Middle frontal gyrus (tissue), 1 donor: ENCODE data around the gene ASTN2.

ENCODE experiments used
- DNase-seq: peaks from one replicate; pipeline ENCODE4 v3.0.0-alpha.2; 2015; ENCODE audit warnings: low spot score; ENCODE audit errors: extremely low spot score

Gene ASTN2

GRCh38 chr9:117253261-117253660, 161.6 kb downstream of the ASTN2 start:
- DNase-seq: no peak

GRCh38 chr9:117250610-117251215, 164.1 kb downstream of the ASTN2 start:
- DNase-seq: no peak

GRCh38 chr9:117249799-117250198, 165.1 kb downstream of the ASTN2 start:
- DNase-seq: peak; percentile 26

GRCh38 chr9:117247266-117247665, 167.6 kb downstream of the ASTN2 start:
- no peak for DNase-seq

GRCh38 chr9:117245175-117245829, 169.6 kb downstream of the ASTN2 start:
- no peak for DNase-seq

DNA sequence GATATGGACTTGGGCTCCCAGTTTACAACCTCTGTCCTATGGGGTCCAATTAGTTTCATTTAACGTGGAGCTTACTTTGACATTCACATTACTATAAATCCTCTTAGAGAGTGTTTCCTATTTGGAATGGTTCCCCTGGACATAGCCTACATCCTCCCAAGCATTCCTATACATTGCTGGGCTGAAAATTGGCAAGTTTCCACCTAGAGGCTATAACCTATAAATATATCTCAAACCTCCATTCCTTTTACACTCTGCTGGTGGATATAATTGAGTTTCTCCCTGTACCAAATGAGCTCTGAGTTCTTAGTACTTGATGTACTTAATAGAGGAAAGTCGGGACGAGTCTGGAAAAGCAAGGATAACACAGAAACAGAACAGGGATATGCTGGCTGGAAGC, 172.8 kb downstream of the ASTN2 start:
- DNase-seq: no peak

DNA sequence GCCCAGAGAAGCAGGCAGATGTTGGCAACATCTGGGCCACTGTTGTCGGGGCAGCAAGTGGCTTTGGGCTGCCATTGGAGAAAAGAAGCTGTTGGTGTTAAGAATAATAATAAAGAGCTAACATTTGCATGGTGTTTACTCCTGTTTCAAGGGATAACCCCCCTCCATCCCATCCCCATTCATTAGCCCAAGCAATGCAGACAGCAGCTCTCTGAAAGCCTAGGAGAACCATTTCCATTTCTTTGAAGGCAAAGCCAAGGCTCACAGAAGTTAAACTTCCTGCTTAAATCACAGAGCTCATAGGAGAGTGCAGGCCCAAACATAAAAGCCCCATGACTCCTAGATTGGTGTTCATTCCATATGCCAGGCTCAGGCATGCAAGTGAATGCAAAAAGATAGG, 175.4 kb downstream of the ASTN2 start:
- DNase-seq: no peak

GRCh38 chr9:117234103-117234502, 180.8 kb downstream of the ASTN2 start:
- no peak for DNase-seq

- DNase-seq: no peak
Measured at GRCh38 chr9:117233016-117233415, 181.8 kb downstream of the ASTN2 start.

GRCh38 chr9:117232281-117232680, 182.6 kb downstream of the ASTN2 start:
- no peak for DNase-seq

GRCh38 chr9:117231012-117231411, 183.8 kb downstream of the ASTN2 start:
- DNase-seq: no peak

- no peak for DNase-seq
Measured at GRCh38 chr9:117224695-117225094, 190.2 kb downstream of the ASTN2 start.

- DNase-seq: no peak
Measured at GRCh38 chr9:117218951-117219350, 195.9 kb downstream of the ASTN2 start.

DNA sequence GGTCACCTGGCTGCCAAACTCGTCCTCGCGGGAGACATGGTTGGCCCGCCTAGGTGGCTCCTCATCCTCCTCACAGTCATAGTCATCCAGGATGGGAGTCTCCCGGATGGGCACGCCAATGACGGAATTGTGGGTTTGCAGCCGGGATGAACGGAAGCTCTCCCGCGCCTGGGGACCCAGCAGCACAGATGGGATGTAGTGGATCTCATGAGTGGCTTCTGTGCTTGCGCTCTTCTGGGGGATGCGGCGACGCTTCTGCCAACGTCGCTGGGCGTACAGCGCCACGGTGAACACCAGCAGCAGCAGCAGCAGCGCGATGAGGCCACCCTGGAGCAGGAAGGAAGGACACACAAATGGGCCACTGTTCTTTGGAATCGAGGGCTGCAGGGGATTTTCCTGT, 200.4 kb downstream of the ASTN2 start:
- DNase-seq: no peak

DNA sequence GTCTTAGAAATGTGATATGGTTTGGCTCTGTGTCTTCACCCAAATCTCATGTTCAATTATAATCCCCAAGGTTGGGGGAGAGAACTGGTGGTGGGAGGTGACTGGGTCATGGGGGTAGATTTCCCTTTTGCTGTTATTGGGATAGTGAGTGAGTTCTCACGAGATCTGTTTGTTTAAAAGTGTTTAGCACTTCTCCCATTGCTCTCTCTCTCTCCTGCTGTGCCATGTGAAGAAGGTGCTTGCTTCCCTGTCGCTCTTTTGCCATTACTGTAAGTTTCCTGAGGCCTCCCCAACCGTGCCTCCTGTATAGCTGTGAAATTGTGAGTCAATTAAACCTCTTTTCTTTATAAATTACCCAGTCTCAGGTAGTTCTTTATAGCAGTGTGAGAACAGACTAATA, 203.6 kb downstream of the ASTN2 start:
- DNase-seq: no peak

GRCh38 chr9:117205806-117206205, 209.1 kb downstream of the ASTN2 start:
- DNase-seq: no peak

DNA sequence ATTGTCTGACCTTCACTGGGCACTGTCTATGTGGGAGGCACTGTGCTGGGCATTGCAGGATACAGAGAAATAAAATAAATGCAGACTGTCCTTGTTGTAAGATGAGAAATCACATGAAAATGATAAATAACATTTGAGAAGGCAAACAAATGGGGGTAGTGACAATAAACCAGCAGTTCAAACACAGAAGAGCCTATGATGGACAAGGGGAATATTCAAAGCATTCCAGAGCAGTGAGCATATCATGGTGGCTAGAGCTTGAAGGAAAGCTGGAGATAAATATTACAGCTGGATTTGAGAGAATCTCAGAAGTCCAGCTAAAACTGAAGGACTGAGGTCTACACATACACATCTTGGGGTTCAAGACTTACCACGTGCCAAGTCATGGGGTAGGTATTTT, 209.9 kb downstream of the ASTN2 start:
- DNase-seq: no peak

- no peak for DNase-seq
Measured at GRCh38 chr9:117191504-117192261, 223.2 kb downstream of the ASTN2 start.

- DNase-seq: no peak
Measured at GRCh38 chr9:117189121-117189520, 225.7 kb downstream of the ASTN2 start.

DNA sequence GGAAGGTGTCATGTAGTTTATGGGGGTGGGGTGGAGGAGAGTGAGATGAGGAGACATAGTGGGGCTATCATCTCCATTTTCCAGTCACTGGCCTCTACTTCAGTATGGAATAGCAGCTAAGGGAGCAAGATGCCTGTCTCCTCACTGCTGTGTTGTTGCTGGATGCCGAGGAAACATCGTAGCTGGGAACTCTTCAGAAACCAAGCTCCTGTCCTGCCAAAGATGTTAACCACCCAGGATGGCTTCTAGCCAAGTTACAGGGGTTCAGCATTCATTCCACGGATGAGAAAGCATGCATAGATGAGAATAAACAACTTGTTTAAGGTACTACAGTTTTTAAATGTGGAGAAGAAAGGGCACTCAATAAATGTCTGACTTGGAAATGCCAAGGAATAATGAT, 226.5 kb downstream of the ASTN2 start:
- DNase-seq: no peak

- DNase-seq: no peak
Measured at GRCh38 chr9:117187498-117187897, 227.4 kb downstream of the ASTN2 start.

DNA sequence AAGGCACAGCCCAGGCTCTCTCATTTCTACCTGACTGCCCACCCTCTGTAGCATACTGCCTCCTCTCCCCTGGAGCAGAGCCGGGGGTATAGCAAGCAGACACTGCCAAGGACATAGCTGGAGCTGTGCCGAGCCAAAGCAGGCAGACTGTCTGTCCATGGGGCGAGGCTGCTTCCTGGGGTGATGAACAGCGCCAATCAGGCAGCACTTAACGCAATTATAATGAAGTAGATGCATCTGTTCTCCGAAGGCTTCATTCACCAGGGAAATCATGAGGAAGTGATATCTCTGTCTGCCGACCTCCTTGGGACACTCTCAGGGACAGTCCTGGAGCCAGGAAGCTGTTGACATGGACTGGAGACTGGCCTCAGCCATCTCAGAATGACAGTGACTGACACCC, 230.7 kb downstream of the ASTN2 start:
- no peak for DNase-seq

DNA sequence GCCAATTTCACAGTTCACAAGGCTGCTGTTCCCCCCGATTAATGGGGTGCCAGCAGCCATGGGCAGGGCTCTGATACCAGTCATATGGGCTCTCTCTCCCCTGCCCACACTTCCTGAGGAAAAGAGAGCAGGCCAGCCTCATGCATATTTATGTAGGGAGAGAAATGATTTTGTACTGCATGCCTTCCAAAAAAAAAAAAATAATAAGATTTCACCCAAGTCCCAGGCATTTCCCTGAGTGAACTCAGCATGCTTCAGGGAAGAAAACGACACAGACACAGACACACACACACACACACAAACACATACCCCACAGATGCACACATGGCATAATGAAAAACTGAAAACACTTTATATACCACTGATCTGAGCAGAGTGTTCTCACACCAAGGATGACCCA, 232.8 kb downstream of the ASTN2 start:
- DNase-seq: no peak
